Lung (tissue), 12 donors: ENCODE results near the gene AKR7A3. TPM values are rescaled to one million over a fixed set of nuclear protein-coding genes. Genes with fewer than 3 reads are reported as not detected.
"Not testable (repeated sequence)": the region's sequence is repeated elsewhere in the genome, so short reads cannot be mapped to it uniquely, and the experiment has no call there.

Experiments used
- ATAC-seq: fragments of 200-7000 bp; cut with Tn5 transposase; one replicate; pipeline ENCODE4 v1.9.1; 2020; ENCODE audit warnings: moderate number of reproducible peaks; ENCODE audit not compliant: insufficient read depth, low FRiP score
- DNase-seq, 3 donors: peaks; one replicate each; pipeline ENCODE4 v3.0.0-alpha.2; 2013 to 2017
- H3K27ac ChIP-seq, 2 donors: one replicate each; pipeline ENCODE4 v1.5.1; 2013; ENCODE audit warnings: mild to moderate bottlenecking in 2 of 2, moderate library complexity in 2 of 2, control low read depth in 1 of 2, inconsistent platforms in 1 of 2, low read depth in 1 of 2, low read length in 1 of 2
- H3K27me3 ChIP-seq, 3 donors: one replicate each; pipeline ENCODE4 v1.5.1; 2013; ENCODE audit warnings: low read length in 2 of 3; ENCODE audit not compliant: control insufficient read depth in 3 of 3, insufficient read depth in 3 of 3
- H3K36me3 ChIP-seq, 4 donors: one replicate each; pipeline ENCODE4 v1.5.1; 2013; ENCODE audit warnings: low read length in 4 of 4, mild to moderate bottlenecking in 1 of 4, moderate library complexity in 1 of 4; ENCODE audit not compliant: control insufficient read depth in 4 of 4, insufficient read depth in 4 of 4
- H3K4me1 ChIP-seq, 5 donors: one replicate each; pipeline ENCODE4 v1.5.1; 2013; ENCODE audit warnings: low read length in 5 of 5, mild to moderate bottlenecking in 2 of 5, moderate library complexity in 1 of 5; ENCODE audit not compliant: control insufficient read depth in 5 of 5, insufficient read depth in 5 of 5
- H3K4me3 ChIP-seq: one replicate; pipeline ENCODE4 v1.5.1; 2013; ENCODE audit warnings: mild to moderate bottlenecking, control low read depth, moderate library complexity
- H3K9ac ChIP-seq, 2 donors: one replicate each; pipeline ENCODE4 v1.5.1; 2013; ENCODE audit warnings: low read length in 2 of 2, control low read depth in 1 of 2; ENCODE audit not compliant: insufficient read depth in 1 of 2
- H3K9me3 ChIP-seq, 4 donors: one replicate each; pipeline ENCODE4 v1.5.1; 2013; ENCODE audit warnings: low read length in 3 of 4, mild to moderate bottlenecking in 1 of 4, moderate library complexity in 1 of 4; ENCODE audit not compliant: control insufficient read depth in 4 of 4, insufficient read depth in 3 of 4
- WGBS, 2 donors: extraction: QIAGEN DNeasy Blood & Tissue Kit; methylation state at CpG; one replicate each; pipeline ENCODE4 v1.1.7; 2013; 5-methylcytosine and 5-hydroxymethylcytosine counted together
- polyA plus RNA-seq, 2 donors: library from polyadenylated mRNA; stranded (reverse); fragments of 200-250 nt; gene quantifications; one replicate each; pipeline ENCODE4 v1.2.1, GENCODE V29; 2013
- total RNA-seq, 2 donors: library from RNA; depleted of rRNA in 1 of 2; stranded (reverse); fragments of >200 nt in 1 of 2; gene quantifications; one replicate each; pipeline ENCODE4 v1.2.1, GENCODE V29; 2014 to 2021
- TF ChIP-seq, protein P1 (sequence below): IDR thresholded peaks from 2 replicates; pipeline ENCODE4 v1.5.1; 2012; ENCODE audit warnings: mild to moderate bottlenecking; ENCODE audit errors: control extremely low read depth, extremely low read depth
- donor health status: control.
- donor health status: control.
- donor health status: Bipolar disorder and iron deficiency.
- donor health status: healthy.
- donor health status: DM: yes; HTN: yes; CAD: no.

The AKR7A3 gene
- total and polyA plus RNA-seq, 4 donors, result 0.23 to 1.3 (median 0.82) TPM

DNA sequence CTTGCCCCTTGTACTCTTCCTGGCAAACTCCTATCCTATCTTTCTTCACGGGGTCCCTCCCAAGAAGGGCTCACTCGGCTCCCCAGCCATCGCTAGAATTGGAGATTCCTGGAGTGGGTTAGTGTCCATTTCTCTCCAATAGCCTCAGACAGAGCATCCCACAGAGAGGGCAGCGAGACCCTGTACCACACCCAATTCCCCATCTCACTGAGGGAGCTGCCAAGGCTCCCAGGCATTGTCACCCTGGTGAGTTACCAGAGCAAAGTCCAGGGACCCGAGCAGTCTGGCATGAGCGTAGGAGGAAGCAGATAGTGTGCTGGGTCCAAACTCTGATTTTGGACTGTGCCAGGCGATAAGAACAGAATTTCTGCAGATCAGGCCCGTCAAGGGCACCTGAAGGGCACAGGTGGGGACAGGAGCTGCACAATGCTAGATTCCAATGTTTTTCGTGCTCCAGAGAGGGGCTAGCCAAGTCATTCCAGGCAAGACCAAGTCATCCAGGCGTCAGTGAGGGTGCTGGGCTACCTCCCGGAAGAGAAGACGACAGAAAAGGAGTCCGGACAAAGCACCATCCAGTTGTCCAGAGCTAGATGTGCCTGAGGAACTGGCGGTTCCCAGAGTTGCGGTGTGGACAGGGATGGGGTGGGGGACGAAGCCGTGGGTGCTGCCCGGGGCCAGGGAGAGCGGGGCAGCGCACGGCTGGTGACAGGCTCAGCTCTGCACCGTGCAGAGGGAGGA, 15.3 kb downstream of the AKR7A3 start:
- Histone ChIP-seq H3K27me3 (peaks cover 0 to 12% (median 4%) of the 10 kb centered on the region in 3 donors), H3K4me3 (no peak overlapping the region), H3K27ac (no peak overlapping the region), H3K4me1 (peaks cover 0 to 4% (median 0%) of the 10 kb centered on the region in 5 donors), H3K36me3 (no peaks in the 10 kb centered on the region), H3K9me3 (peaks cover 0 to 14% (median 0%) of the 10 kb centered on the region in 4 donors), H3K9ac (no peak overlapping the region)
- TF ChIP-seq, protein P1, sequence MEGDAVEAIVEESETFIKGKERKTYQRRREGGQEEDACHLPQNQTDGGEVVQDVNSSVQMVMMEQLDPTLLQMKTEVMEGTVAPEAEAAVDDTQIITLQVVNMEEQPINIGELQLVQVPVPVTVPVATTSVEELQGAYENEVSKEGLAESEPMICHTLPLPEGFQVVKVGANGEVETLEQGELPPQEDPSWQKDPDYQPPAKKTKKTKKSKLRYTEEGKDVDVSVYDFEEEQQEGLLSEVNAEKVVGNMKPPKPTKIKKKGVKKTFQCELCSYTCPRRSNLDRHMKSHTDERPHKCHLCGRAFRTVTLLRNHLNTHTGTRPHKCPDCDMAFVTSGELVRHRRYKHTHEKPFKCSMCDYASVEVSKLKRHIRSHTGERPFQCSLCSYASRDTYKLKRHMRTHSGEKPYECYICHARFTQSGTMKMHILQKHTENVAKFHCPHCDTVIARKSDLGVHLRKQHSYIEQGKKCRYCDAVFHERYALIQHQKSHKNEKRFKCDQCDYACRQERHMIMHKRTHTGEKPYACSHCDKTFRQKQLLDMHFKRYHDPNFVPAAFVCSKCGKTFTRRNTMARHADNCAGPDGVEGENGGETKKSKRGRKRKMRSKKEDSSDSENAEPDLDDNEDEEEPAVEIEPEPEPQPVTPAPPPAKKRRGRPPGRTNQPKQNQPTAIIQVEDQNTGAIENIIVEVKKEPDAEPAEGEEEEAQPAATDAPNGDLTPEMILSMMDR, result no peak
- no peak for ATAC-seq
- 86 to 89% methylated on average over 22 of the region's 22 CpGs for WGBS, 2 donors
- no peak for DNase-seq

DNA sequence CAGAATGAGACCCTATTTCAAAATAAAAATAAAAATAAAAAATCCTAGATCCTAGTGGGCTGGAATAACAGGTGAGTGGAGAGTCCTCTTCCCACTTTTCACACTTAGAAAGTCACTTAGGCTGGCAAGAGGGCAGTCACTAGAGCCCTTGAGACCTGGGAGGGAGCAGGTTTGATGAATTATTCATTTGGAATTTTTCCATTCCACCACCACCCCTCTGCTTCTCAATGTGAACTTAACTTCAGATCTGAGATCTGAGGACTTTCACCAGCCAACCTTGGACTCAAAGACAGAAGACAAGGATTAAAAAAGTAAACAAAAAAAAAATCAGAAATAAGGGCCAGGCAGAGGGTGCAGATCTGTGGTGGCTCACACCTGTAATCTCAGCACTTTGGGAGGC, 16.5 kb downstream of the AKR7A3 start:
- Histone ChIP-seq H3K36me3 (no peaks in the 10 kb centered on the region), H3K9me3 (peaks cover 0 to 12% (median 0%) of the 10 kb centered on the region in 4 donors), H3K27ac (no peak overlapping the region), H3K27me3 (peaks cover 0 to 12% (median 4%) of the 10 kb centered on the region in 3 donors), H3K4me1 (peaks cover 0 to 4% (median 0%) of the 10 kb centered on the region in 5 donors), H3K9ac (no peak overlapping the region), H3K4me3 (no peak overlapping the region)
- ATAC-seq (no peak), DNase-seq (no peak)
- TF ChIP-seq, protein P1, result no peak

DNA sequence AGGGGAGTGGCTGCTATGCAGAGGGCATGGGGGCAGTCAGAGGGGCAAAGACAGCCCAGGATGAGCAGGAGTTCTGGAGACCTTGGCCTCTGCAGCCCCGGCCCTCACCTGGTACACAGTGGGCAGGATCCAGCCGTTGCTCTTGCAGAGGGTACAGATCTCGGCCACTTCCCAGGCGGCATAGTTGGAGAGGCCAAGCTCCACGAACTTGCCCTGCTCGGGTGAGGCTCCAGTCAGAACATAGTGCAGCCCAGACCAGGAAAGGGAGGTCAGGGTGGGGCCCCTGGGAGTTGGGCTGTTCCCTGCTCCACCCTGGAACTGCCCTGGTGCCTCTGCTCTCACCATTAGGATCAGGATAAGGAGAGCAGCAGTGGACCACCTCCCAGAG, 18.2 kb downstream of the AKR7A3 start:
- ATAC-seq, H3K4me3 ChIP-seq, DNase-seq, H3K9ac ChIP-seq, H3K36me3 ChIP-seq, H3K27ac ChIP-seq, H3K4me1 ChIP-seq: not testable (repeated sequence)
- peaks cover 0 to 12% (median 0%) of the 10 kb centered on the region in 4 donors for H3K9me3 ChIP-seq
- peaks cover 0 to 12% (median 4%) of the 10 kb centered on the region in 3 donors for H3K27me3 ChIP-seq
- 91 to 98% methylated on average over 6 of the region's 6 CpGs for WGBS, 2 donors

DNA sequence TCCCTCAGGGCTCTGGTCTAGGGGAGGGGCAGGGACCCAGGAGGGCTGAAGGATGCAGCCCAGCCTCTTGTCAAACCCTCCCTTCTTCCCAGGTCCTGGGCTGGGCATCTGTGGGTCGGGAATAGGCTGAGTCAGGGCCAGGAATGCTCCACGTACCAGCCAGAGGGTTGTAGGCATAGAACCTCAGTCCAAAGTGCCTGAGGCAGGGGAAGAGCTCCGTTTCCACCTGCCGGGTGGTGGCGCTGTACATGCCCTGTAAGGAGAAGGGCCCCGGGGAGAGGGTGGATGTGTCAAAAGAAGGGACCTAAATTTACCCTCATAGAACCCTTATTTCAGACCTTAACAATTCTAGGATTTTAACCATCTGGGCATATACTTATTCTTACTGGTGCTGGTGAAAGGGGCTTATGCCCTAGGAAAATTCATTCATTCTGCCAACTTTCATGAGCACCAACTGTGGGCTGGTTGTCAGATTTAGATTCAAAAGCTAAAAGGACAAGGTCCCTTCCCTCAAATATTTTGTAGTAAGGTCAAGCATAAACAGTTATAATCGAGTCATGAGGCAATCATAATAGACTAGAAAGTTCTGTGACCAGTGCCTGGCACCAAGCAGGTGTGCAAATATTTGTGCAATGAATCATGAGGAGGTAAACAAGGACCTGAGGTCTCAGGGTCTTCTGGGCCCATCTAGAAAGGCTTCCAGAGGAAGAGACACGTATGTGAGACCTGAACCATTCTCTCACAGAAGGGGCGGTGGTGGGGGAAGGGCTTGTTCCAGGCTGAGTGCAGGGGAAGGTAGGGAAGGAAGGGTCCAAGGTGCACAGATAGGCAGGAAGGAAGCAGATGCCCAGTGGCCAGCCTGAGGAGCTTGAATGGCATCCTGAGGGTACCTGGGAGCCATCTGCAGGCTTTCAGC, 18.9 kb downstream of the AKR7A3 start:
- not testable (repeated sequence) for H3K4me3 ChIP-seq, DNase-seq, ATAC-seq, H3K9ac ChIP-seq, H3K9me3 ChIP-seq, H3K4me1 ChIP-seq, H3K36me3 ChIP-seq, H3K27ac ChIP-seq
- 76 to 86% methylated on average over 7 to 9 of the region's 9 CpGs for WGBS, 2 donors
- H3K27me3 ChIP-seq, result peaks cover 0 to 12% (median 4%) of the 10 kb centered on the region in 3 donors
